Neural crest cell (in vitro differentiated cells): ENCODE data around the gene PEAK3. TPM values are rescaled to one million over a fixed set of nuclear protein-coding genes. Genes with fewer than 3 reads are reported as not detected.

ENCODE experiments used
- DNase-seq: peaks from one replicate; pipeline ENCODE4 v3.0.0; 2021; ENCODE audit warnings: low read depth, mixed read lengths, low spot score
- H3K27ac Mint-ChIP-seq: one replicate; pipeline ENCODE4 v1.8.0; 2021; ENCODE audit warnings: mild to moderate bottlenecking, mixed read lengths; ENCODE audit not compliant: unreplicated experiment
- H3K27me3 Mint-ChIP-seq: 2 replicates; pipeline ENCODE4 v1.8.0; 2021; ENCODE audit warnings: low read depth, mild to moderate bottlenecking, mixed read lengths
- H3K36me3 Mint-ChIP-seq: 2 replicates; pipeline ENCODE4 v1.8.0; 2021; ENCODE audit warnings: low read depth, mild to moderate bottlenecking, mixed read lengths
- H3K4me1 Mint-ChIP-seq: 2 replicates; pipeline ENCODE4 v1.8.0; 2021; ENCODE audit warnings: mixed read lengths
- H3K4me3 Mint-ChIP-seq: one replicate; pipeline ENCODE4 v1.8.0; 2021; ENCODE audit warnings: mild to moderate bottlenecking, mixed read lengths
- H3K9me3 Mint-ChIP-seq: 2 replicates; pipeline ENCODE4 v1.8.0; 2021; ENCODE audit warnings: mixed read lengths
- total RNA-seq: library from RNA; stranded (reverse); gene quantifications from 2 replicates; pipeline ENCODE4 v1.2.1, GENCODE V29; 2021
- TF ChIP-seq, protein P1 (sequence below): fragments of 200-600 bp; sonication (generic); conservative IDR thresholded peaks from 2 replicates; pipeline ENCODE4 v1.5.0; 2021; ENCODE audit warnings: antibody characterized with exemption, mild to moderate bottlenecking

Gene PEAK3
- total RNA-seq, 1 donor from 2014 or later, result not detected

DNA sequence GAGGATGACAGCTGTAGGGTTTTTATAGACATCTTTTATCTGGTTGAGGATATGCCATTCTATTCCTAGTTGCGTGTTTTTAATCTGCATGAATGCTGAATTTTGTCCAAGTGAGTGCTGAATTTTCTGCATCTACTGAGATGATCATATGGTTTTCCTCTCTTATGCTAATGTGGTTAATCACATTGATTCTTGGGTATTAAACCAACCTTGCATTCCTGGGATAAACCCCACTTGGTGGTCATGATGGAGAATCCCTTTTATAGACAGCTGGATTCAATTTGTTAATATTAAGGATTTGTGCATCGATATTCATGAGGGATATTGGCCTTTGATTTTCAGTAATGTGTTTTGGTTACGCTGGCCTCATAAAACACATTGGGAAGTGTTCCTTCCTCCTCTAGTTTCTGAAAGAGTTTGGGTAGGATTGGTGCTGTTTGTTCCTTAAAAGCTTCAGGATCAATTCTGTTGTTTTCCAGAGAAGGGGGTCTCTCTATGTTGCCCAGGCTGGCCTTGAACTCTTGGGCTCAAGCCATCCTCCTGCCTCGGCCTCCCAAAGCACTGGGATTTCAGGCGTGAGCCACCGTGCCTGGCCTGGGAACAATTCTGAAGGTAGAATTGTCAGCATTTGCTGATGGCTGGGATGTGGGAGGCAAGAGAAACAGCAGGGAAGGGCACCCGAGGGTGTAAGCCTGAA, 33.3 kb upstream of the PEAK3 start:
- no peak for DNase-seq
- peaks cover 5% of the 10 kb centered on the region for H3K4me1 Mint-ChIP-seq
- TF ChIP-seq, protein P1, sequence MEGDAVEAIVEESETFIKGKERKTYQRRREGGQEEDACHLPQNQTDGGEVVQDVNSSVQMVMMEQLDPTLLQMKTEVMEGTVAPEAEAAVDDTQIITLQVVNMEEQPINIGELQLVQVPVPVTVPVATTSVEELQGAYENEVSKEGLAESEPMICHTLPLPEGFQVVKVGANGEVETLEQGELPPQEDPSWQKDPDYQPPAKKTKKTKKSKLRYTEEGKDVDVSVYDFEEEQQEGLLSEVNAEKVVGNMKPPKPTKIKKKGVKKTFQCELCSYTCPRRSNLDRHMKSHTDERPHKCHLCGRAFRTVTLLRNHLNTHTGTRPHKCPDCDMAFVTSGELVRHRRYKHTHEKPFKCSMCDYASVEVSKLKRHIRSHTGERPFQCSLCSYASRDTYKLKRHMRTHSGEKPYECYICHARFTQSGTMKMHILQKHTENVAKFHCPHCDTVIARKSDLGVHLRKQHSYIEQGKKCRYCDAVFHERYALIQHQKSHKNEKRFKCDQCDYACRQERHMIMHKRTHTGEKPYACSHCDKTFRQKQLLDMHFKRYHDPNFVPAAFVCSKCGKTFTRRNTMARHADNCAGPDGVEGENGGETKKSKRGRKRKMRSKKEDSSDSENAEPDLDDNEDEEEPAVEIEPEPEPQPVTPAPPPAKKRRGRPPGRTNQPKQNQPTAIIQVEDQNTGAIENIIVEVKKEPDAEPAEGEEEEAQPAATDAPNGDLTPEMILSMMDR, result no peak
- H3K9me3 Mint-ChIP-seq, result peaks cover 5% of the 10 kb centered on the region
- no peak overlapping the region for H3K4me3 Mint-ChIP-seq
- peak overlapping the region; percentile 62 for H3K27ac Mint-ChIP-seq
- H3K36me3 Mint-ChIP-seq, result peaks cover 4% of the 10 kb centered on the region
- peaks cover 25% of the 10 kb centered on the region for H3K27me3 Mint-ChIP-seq

DNA sequence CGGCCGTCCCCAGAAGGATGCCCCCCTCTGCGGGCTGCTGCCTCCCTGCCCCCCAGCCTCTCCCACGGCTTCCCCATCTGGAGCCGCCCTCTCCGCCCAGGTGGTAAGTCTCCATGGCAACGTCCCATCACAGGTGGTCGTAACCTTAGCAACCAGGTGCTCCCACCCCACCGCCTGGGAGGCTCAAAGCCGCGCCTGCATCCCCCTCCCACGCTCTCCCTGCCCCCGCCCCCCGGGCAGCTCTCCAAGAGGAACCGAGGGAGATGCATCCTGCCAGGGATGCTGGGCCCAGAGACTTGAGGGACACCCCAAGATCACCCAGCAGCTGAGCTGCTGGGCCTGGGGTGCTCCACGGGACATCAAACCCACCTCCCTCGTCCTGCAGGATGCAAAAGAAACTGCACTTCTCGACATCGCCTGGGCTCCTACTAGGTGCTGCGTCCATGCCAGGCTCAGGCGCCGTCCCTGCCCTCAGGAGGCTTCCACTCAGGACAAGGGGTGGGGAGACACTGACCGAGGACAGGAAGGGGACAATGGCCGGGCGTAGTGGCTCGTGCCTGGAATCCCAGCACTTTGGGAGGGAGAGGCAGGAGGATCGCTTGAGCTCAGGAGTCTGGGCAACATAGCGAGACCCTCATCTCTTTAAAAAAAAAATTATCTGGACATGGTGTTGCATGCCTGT, 31.0 kb upstream of the PEAK3 start:
- TF ChIP-seq, protein P1, result no peak
- Mint-ChIP-seq H3K27me3 (peaks cover 45% of the 10 kb centered on the region), H3K36me3 (peaks cover 4% of the 10 kb centered on the region), H3K4me3 (no peak overlapping the region), H3K9me3 (peaks cover 5% of the 10 kb centered on the region), H3K27ac (no peak overlapping the region), H3K4me1 (peaks cover 9% of the 10 kb centered on the region)
- DNase-seq, result no peak

DNA sequence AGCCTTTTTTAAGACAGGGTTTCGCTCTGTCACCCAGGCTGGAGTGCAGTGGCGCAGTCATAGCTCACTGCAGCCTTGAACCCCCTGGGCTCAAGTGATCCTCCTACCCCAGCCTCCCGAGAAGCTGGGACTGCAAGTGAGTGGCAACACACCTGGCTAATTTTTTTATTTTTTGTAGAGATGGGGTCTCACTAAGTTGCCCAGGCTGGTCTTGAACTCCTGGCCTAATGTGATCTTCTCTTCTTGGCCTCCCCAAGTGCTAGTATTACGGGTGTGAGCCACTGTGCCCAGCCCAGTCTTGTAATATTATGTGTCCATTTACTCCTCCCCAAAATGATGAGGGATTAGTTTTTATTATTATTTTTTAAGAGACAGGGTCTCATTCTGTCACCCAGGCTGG, 29.1 kb upstream of the PEAK3 start:
- no peak for DNase-seq
- TF ChIP-seq, protein P1, result no peak
- H3K27me3 Mint-ChIP-seq, result peaks cover 56% of the 10 kb centered on the region
- no peak overlapping the region for H3K27ac Mint-ChIP-seq
- H3K9me3 Mint-ChIP-seq, result peaks cover 5% of the 10 kb centered on the region
- peaks cover 9% of the 10 kb centered on the region for H3K4me1 Mint-ChIP-seq
- H3K4me3 Mint-ChIP-seq, result no peak overlapping the region
- H3K36me3 Mint-ChIP-seq, result peaks cover 4% of the 10 kb centered on the region

DNA sequence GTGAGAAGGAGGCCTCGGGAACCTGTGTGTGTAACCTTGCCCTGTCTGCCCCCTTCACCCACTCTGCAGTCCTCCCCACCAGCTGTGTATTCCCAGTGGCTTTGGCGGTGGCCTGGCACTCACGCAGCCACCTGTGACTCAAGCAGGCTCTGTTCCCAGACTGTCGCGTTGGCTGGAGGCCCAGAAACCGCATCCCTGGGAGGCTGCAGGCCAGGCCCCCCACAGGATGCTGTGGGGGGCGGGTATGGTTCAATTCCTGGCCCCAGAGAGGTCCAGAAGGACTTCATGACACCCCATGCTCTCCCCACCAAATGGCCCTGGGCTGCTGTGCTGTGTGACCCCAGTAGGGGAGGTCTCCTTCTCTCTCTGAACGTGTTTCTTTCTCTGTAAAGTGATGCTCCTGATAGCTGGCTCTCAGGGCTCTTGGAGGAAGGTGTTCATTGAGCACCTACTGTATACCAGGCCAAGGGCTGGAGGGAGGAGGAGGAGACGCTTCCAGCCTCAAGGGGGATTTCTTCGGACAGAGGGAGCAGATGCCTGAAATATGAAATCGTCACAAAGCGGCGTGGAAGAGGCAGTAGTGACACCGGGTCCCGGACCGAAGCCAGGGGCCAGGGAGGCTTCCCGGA, 27.9 kb upstream of the PEAK3 start:
- Mint-ChIP-seq H3K27ac (no peak overlapping the region), H3K4me1 (peaks cover 3% of the 10 kb centered on the region), H3K9me3 (peaks cover 2% of the 10 kb centered on the region), H3K4me3 (no peak overlapping the region), H3K36me3 (peaks cover under 1% of the 10 kb centered on the region), H3K27me3 (peaks cover 55% of the 10 kb centered on the region)
- TF ChIP-seq, protein P1, result no peak
- DNase-seq, result no peak

DNA sequence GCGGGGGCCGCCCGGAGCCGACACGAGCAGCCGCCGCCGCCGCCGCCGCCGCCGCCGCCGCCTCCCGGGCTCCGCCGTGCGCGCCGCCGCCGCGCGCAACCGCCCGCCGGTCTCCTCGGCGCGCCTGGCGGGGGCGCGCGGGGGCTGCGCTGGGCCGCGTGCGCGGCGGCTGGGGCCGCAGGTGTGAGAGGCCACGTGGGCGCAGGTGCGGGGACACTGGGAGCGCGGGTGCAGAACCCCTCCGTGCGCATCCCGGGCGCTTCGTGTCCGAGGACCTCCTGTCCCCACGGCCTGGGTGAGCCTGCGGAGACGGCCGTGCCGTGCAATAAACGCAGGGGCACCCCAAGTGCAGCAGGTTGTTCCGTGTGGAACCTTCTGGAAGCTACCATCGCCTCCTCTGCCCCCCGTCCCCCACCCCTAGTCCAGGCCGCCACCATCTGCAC, 26.2 kb upstream of the PEAK3 start, which contains the start of gene LINGO3:
Gene LINGO3, minus strand, starts transcription at position 41 of the 443 bp plus-strand sequence. CDS start 16,378 bp downstream, outside the sequence.
- DNase-seq, result no peak
- H3K9me3 Mint-ChIP-seq, result no peaks in the 10 kb centered on the region
- peak within 1 kb of the TSS; percentile 59 for H3K4me3 Mint-ChIP-seq
- peaks cover 55% of the 10 kb centered on the region for H3K27me3 Mint-ChIP-seq
- no peak within 1 kb of the TSS for H3K27ac Mint-ChIP-seq
- H3K36me3 Mint-ChIP-seq, result no peaks in the 10 kb centered on the region
- H3K4me1 Mint-ChIP-seq, result peaks cover 3% of the 10 kb centered on the region
- TF ChIP-seq, protein P1, result no peak
